Activated CD4-positive, alpha-beta T cell treated with anti-CD3 and anti-CD28 coated beads, Interleukin-2, amount 10 ng/mL, durations not matched to agents 7 days and 5 days (primary cell): ENCODE measurements around the gene UBQLNL. TPM values are rescaled to one million over a fixed set of nuclear protein-coding genes. Genes with fewer than 3 reads are reported as not detected.
A peak's percentile ranks its signal among the peaks of the same experiment; 100 is the strongest.

ENCODE experiments used
- CTCF ChIA-PET: fragments of 350-600 bp; sonication (Branson Sonifier 250); formaldehyde crosslinking; loops from one replicate; lab custom pipeline; 2021; ENCODE audit warnings: antibody characterized with exemption; lab: Charles Lee
- POLR2A ChIA-PET: fragments of 350-600 bp; sonication (Branson Sonifier 250); formaldehyde crosslinking; loops from one replicate; lab custom pipeline; 2021; ENCODE audit warnings: antibody characterized with exemption; lab: Charles Lee
- DNase-seq: peaks from one replicate; pipeline ENCODE4 v3.0.0-alpha.2; 2020
- H3K27ac Mint-ChIP-seq: one replicate; pipeline ENCODE4 v1.8.0; 2021; ENCODE audit warnings: mild to moderate bottlenecking, moderate library complexity, mixed read lengths
- H3K27me3 Mint-ChIP-seq: one replicate; pipeline ENCODE4 v1.8.0; 2021; ENCODE audit warnings: mixed read lengths
- H3K36me3 Mint-ChIP-seq: one replicate; pipeline ENCODE4 v1.8.0; 2021; ENCODE audit warnings: low read depth, mixed read lengths
- H3K4me1 Mint-ChIP-seq: one replicate; pipeline ENCODE4 v1.8.0; 2021; ENCODE audit warnings: mixed read lengths
- H3K4me3 Mint-ChIP-seq: one replicate; pipeline ENCODE4 v1.8.0; 2021; ENCODE audit warnings: mild to moderate bottlenecking, moderate library complexity, mixed read lengths
- H3K9me3 Mint-ChIP-seq: one replicate; pipeline ENCODE4 v1.8.0; 2021; ENCODE audit warnings: mixed read lengths
- total RNA-seq, 2 experiments: library from RNA; stranded (reverse); gene quantifications; one replicate each; pipeline ENCODE4 v1.2.3, GENCODE V29; 2021

The UBQLNL gene
- total RNA-seq, 2 experiments from 2014 or later = 0.25 to 0.45 TPM

DNA sequence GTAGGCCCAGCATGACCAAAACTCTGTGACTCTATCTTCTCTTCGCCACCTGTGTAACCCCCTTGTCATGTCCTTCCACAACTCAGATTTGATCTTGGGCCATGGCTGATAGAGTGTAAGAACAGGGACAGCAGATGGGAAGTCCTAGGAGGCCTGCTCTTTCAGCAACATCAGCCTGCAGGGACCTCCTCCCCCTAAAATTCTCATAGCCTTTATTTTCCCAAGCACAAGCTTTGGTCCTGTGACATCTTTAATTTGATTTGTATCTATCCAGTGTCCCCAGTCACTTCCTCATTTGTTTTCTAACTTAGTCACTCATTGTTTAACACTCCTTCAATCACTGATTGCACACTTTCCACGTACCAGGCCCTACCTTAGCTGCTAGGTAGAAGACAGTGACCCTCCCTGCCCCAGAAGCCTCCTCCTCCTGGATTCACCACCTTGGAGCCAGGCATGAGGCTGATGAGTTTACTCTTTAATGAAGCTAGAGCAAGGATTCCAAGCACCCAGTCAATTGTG is 12.0 kb downstream of the UBQLNL start:
- Mint-ChIP-seq H3K36me3 (no peaks in the 10 kb centered on the region), H3K27me3 (peaks cover 4% of the 10 kb centered on the region), H3K9me3 (no peaks in the 10 kb centered on the region), H3K4me1 (no peaks in the 10 kb centered on the region), H3K4me3 (no peak overlapping the region), H3K27ac (no peak overlapping the region)
- POLR2A ChIA-PET = interaction anchor here (0.6 kb wide), 1 partner anchor 33 kb away, joined by 5 read pairs; no protein-coding TSS in a partner anchor
- CTCF ChIA-PET = interaction anchor here (2.4 kb wide), 1 partner anchor 11 kb away, joined by 6 read pairs; the partner anchor contains the start of gene UBQLNL
- no peak for DNase-seq

DNA sequence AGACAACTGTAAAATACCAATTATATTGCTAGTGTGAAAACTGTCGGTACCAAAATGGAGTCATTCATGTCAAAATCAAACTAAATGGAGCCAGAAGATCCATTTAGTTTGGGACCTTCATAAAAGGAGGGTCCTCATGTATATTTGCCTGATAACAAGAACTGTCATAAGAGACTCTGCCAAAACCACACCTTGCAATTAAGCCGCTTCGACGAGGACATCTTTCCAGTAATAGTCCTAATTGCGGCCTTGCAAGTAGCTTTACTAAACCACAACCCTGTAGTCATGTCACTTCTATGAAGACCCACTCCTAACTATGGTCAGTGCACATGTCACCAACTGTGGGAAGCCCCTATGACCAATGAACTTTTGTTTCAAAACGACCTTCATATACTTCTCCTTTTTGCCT is 16.1 kb downstream of the UBQLNL start:
- H3K27ac Mint-ChIP-seq = no peak overlapping the region
- H3K9me3 Mint-ChIP-seq = no peaks in the 10 kb centered on the region
- no peak for DNase-seq
- H3K27me3 Mint-ChIP-seq = peaks cover 5% of the 10 kb centered on the region
- no peaks in the 10 kb centered on the region for H3K4me1 Mint-ChIP-seq
- ChIA-PET CTCF (no interaction called here), POLR2A (no interaction called here)
- no peak overlapping the region for H3K4me3 Mint-ChIP-seq
- no peaks in the 10 kb centered on the region for H3K36me3 Mint-ChIP-seq

DNA sequence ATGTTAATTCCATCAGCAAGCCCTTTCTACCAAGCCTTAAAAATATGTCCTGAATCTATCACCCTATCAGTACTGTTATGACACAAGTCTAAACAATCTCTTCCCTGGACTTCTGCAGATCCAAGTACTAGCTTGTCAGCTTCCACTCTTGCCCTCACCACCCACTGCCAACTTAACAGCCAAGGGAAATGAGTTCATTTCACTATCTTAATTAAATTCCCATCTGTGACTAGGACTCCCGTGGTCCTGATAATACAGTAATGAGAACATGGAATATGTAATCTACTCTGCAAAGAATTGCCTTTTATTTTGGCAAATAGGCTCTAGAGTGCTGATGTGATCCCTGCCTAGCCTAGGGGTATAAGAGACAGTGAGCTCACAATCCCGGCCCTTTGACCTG is 16.8 kb downstream of the UBQLNL start:
- ChIA-PET CTCF (no interaction called here), POLR2A (no interaction called here)
- no peak for DNase-seq
- Mint-ChIP-seq H3K4me1 (no peaks in the 10 kb centered on the region), H3K27ac (no peak overlapping the region), H3K27me3 (peaks cover 6% of the 10 kb centered on the region), H3K9me3 (no peaks in the 10 kb centered on the region), H3K36me3 (no peaks in the 10 kb centered on the region), H3K4me3 (no peak overlapping the region)

DNA sequence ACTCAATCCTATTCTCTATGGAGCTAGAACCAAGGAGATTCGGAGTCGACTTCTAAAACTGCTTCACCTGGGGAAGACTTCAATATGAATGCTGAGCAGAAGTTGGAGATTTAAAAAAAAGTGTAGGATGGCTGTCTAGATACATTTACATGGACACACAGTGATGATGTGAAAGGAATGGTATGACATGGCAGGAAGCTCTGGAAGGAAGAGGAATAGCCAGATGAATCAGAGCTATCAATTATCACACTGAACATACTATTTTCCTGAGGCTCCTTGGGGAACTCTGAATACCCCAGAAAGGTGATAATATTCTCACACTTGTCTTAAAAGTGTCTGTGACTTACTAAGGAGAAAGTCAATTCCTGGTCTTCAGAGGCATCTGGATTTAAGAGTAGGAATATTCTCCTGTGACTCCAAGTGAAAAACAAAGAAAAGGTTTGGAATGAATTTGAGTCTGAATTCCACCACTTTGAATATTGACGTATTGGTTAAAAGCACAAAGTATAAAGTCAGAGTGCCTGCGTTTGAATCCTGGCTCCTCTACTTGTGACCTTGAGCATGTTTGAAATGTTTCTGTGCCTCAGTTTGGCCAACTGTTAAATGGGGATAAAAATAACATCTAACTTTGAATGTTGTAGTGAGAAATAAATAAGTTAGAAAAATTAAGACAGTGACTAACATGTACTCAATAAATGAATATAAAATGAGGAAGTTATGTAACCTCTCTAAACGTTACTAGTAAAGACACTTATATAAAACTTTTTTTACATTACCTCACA is 26.7 kb downstream of the UBQLNL start:
- H3K9me3 Mint-ChIP-seq = no peaks in the 10 kb centered on the region
- peaks cover 7% of the 10 kb centered on the region for H3K27me3 Mint-ChIP-seq
- no peaks in the 10 kb centered on the region for H3K4me1 Mint-ChIP-seq
- no peak overlapping the region for H3K4me3 Mint-ChIP-seq
- ChIA-PET CTCF (no interaction called here), POLR2A (no interaction called here)
- no peak for DNase-seq
- H3K36me3 Mint-ChIP-seq = no peaks in the 10 kb centered on the region
- H3K27ac Mint-ChIP-seq = no peak overlapping the region

DNA sequence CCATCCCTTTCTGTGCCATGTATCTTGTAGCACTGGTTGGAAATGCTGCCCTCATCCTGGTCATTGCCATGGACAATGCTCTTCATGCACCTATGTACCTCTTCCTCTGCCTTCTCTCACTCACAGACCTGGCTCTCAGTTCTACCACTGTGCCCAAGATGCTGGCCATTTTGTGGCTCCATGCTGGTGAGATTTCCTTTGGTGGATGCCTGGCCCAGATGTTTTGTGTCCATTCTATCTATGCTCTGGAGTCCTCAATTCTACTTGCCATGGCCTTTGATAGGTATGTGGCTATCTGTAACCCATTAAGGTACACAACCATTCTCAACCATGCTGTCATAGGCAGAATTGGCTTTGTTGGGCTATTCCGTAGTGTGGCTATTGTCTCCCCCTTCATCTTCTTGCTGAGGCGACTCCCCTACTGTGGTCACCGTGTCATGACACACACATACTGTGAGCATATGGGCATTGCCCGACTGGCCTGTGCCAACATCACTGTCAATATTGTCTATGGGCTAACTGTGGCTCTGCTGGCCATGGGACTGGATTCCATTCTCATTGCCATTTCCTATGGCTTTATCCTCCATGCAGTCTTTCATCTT is 27.6 kb downstream of the UBQLNL start:
- no peak for DNase-seq
- H3K36me3 Mint-ChIP-seq = no peaks in the 10 kb centered on the region
- H3K9me3 Mint-ChIP-seq = no peaks in the 10 kb centered on the region
- POLR2A ChIA-PET = no interaction called here
- no peak overlapping the region for H3K4me3 Mint-ChIP-seq
- CTCF ChIA-PET = no interaction called here
- peaks cover 7% of the 10 kb centered on the region for H3K27me3 Mint-ChIP-seq
- no peaks in the 10 kb centered on the region for H3K4me1 Mint-ChIP-seq
- no peak overlapping the region for H3K27ac Mint-ChIP-seq

DNA sequence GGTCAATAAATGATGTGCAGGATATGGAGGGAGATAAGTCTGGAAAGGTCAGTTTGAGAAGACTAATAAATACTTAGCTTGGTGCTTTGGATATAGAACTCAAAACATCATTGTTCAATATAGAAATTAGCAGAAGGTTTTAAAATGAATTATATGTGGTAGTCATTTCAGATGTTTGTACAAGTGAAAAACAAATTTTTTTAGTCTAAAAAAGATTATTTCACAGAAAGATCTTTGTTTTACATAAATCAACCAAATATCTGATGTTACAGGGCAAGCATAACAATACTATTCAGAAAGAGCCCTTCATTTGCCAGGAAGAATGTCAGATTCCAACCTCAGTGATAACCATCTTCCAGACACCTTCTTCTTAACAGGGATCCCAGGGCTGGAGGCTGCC is 28.1 kb downstream of the UBQLNL start, which contains the start of gene OR52D1:
OR52D1 (plus strand) TSS at position 301 of the 400 bp plus-strand sequence; CDS start at position 323, 22 bp downstream.
- CTCF ChIA-PET = no interaction called here
- no peaks in the 10 kb centered on the region for H3K36me3 Mint-ChIP-seq
- POLR2A ChIA-PET = no interaction called here
- no peak for DNase-seq
- no peak within 1 kb of the TSS for H3K4me3 Mint-ChIP-seq
- no peaks in the 10 kb centered on the region for H3K4me1 Mint-ChIP-seq
- peaks cover 7% of the 10 kb centered on the region for H3K27me3 Mint-ChIP-seq
- no peaks in the 10 kb centered on the region for H3K9me3 Mint-ChIP-seq
- no peak within 1 kb of the TSS for H3K27ac Mint-ChIP-seq

DNA sequence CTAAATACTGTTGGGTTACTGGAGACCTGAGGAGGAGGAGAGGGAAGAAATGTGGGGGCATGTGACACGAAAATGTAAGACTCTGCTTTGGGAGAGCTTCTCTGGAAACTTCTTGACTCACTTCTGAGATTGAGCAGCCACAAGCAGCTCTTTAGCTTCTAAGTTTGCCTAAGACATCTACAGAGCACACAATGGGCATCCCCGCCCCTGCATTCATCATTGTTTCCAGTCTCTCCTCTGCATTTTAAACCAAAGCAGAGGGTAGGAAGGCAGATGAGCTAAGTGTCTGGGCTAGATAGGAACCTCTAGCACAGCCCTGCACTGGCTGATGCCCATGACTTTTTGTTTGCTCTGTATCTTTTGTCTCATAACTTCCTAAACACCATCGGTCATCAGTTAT is 30.1 kb downstream of the UBQLNL start:
- Mint-ChIP-seq H3K9me3 (no peaks in the 10 kb centered on the region), H3K4me1 (no peaks in the 10 kb centered on the region), H3K27ac (no peak overlapping the region), H3K27me3 (peaks cover 7% of the 10 kb centered on the region), H3K36me3 (no peaks in the 10 kb centered on the region), H3K4me3 (no peak overlapping the region)
- ChIA-PET CTCF (no interaction called here), POLR2A (no interaction called here)
- DNase-seq = no peak

DNA sequence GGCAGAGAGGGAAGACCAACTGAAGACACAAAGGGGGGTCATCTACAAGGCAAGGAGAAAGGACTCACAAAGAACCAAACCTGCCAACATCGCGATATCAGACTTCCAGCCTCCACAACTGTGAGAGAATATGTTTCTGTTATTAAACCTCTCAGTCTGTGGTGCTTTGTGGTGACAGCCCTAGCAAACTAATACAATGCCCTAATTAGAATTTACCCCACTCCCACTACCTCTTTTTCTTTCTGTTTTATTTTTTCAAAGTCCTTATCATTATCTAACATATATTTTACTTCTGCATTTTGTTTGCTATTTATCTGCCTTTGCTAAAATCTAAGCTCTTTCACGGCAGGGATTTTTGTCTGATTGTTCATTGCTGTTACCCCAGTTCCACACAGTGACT is 30.5 kb downstream of the UBQLNL start:
- Mint-ChIP-seq H3K36me3 (no peaks in the 10 kb centered on the region), H3K4me1 (no peaks in the 10 kb centered on the region), H3K27me3 (peaks cover 7% of the 10 kb centered on the region), H3K27ac (no peak overlapping the region), H3K9me3 (no peaks in the 10 kb centered on the region), H3K4me3 (no peak overlapping the region)
- ChIA-PET POLR2A (no interaction called here), CTCF (no interaction called here)
- DNase-seq = no peak

DNA sequence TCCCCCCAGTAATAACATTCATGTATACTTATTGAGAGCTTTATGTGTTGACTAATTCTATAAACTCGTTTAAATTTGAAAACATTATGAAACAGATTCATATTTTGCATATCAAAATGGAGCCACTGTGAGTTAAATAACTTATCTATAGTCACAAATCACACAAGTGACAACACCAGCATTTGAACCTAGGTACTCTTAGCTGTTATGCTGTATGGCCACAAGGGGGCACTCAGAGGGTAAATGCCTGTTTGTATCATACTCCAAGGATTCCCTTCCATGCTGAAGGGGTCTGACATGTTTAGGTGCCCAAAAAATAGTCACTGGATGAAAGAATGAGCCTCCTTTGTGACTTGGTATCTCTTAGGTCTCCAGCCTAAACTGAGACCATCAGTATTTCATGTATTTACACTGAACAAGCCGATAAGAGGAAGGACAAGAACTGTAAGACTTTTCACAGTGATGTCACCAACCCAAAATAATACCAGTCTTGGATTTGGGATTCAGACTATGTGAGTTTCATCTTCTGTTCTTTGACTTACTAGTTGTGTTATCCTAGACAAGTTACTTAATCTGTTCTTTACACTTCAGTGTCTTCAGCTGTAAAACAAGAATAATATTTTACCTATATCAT is 40.2 kb downstream of the UBQLNL start:
- CTCF ChIA-PET = no interaction called here
- Mint-ChIP-seq H3K27me3 (peaks cover 9% of the 10 kb centered on the region), H3K9me3 (no peaks in the 10 kb centered on the region), H3K36me3 (no peaks in the 10 kb centered on the region), H3K4me3 (no peak overlapping the region), H3K27ac (no peak overlapping the region), H3K4me1 (no peaks in the 10 kb centered on the region)
- DNase-seq = peak; percentile 60
- POLR2A ChIA-PET = no interaction called here

DNA sequence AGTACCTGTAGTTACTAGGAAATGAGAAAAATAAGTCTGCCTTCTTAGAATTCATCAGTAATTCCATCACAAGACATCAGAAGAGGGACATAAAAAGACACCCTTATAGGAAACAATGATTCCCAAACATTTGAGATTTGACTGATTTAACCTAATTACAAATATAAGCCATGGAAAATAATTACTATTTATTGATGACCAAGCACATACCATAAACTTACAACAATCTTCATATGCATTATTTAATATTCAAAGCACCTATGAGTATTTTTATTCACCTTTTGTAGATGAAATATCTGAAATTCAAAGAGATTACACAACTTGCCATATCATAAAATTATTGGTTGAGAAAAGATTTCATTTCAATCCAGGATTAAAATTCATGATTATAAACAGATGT is 42.6 kb downstream of the UBQLNL start:
- no peak for DNase-seq
- Mint-ChIP-seq H3K27me3 (peaks cover 9% of the 10 kb centered on the region), H3K36me3 (no peaks in the 10 kb centered on the region), H3K4me1 (no peaks in the 10 kb centered on the region), H3K4me3 (no peak overlapping the region), H3K27ac (no peak overlapping the region), H3K9me3 (no peaks in the 10 kb centered on the region)
- POLR2A ChIA-PET = no interaction called here
- CTCF ChIA-PET = no interaction called here

DNA sequence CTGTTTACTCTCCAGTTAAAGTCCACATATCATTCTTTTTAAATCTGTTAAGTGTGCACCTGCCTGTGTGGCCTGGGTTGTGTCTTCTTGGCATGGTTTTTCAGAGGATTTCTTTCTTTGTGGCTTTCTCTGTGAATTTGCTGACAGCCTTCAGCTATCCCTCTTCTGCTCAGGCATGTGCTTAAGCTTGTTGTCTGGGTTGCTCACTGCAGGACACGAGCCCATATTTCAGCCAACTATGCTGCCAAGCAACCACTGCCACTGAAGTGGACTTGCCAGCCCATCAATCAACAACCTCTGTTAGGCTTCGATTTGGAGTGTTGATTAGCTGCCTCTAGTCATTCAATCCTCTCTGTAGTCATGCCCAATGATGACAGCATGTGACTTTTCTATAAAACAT is 49.0 kb downstream of the UBQLNL start:
- Mint-ChIP-seq H3K9me3 (no peaks in the 10 kb centered on the region), H3K27ac (no peak overlapping the region), H3K4me3 (no peak overlapping the region), H3K27me3 (no peaks in the 10 kb centered on the region), H3K36me3 (no peaks in the 10 kb centered on the region), H3K4me1 (no peaks in the 10 kb centered on the region)
- ChIA-PET CTCF (no interaction called here), POLR2A (no interaction called here)
- DNase-seq = no peak
